ENCODE results near the gene CACNA2D3.

Gene CACNA2D3

GRCh38 chr3:54985856-54986255 is 863.5 kb downstream of the CACNA2D3 start:
- no peak for FAIRE-seq

GRCh38 chr3:54986294-54986693 is 863.9 kb downstream of the CACNA2D3 start:
- FAIRE-seq (no peak), DNase-seq (ENCODE audit: low spot score) (no peak)

More at GRCh38 chr3:54985856-54986255, 863.5 kb downstream of the CACNA2D3 start:
- no peak for DNase-seq (ENCODE audit: low spot score)

GRCh38 chr3:54987719-54988118 is 865.4 kb downstream of the CACNA2D3 start:
- no peak for DNase-seq (ENCODE audit: low spot score)
- no peak for FAIRE-seq

- DNase-seq (ENCODE audit: low spot score): no peak
- FAIRE-seq: no peak
These were observed 866.0 kb downstream of the CACNA2D3 start for GRCh38 chr3:54988302-54988837.

GRCh38 chr3:54988838-54989630 is 866.7 kb downstream of the CACNA2D3 start:
- no peak for FAIRE-seq
- DNase-seq (ENCODE audit: low spot score): peak; percentile 22

GRCh38 chr3:54994111-54994513 is 871.8 kb downstream of the CACNA2D3 start:
- peak; percentile 40 for FAIRE-seq
- DNase-seq (ENCODE audit: low spot score): no peak

DNA sequence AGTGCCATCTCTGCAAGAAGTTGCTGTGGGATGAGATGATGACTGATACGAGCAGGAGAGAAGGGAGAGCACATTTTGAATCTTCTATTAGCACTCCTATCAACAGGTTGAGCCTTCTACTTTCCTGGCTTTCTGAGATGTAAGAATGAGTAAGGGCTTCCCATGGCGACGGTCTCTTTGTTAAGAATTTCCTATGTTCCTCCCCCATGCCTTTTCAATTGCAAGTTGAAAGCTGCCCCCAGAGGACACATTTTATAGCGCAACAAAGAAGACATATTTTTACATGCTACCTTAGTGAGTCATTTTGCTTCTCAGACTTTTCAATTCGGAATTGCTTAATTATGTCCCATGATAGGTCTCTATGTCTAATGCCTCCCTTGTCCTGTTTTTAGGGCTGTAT is 876.8 kb downstream of the CACNA2D3 start:
- FAIRE-seq (no peak), DNase-seq (ENCODE audit: low spot score) (peak; percentile 63)

GRCh38 chr3:54999811-55000210 is 877.5 kb downstream of the CACNA2D3 start:
- DNase-seq (ENCODE audit: low spot score) (no peak), FAIRE-seq (no peak)

DNA sequence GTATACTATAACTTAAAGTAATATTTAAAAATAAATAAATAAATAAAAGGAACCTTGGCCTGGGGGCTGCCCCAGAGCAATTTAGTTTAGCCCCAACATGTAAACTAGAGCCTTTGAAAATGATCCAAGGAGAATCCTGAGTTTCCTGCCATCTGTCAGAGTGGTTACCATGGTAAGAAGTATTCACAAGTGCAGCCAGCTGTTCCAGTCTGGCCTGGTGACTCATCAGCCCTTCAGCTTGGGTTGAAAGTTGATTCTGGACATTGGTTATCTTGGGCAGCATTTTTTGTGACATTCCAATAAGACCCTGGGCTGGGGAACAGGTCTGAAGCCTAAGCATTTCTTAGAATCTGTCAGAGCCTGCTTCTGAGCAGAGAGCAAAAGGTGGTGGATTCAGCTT is 878.2 kb downstream of the CACNA2D3 start:
- DNase-seq (ENCODE audit: low spot score) (peak; percentile 79), FAIRE-seq (no peak)

GRCh38 chr3:55000953-55001352 is 878.6 kb downstream of the CACNA2D3 start:
- no peak for FAIRE-seq
- DNase-seq (ENCODE audit: low spot score): no peak

DNA sequence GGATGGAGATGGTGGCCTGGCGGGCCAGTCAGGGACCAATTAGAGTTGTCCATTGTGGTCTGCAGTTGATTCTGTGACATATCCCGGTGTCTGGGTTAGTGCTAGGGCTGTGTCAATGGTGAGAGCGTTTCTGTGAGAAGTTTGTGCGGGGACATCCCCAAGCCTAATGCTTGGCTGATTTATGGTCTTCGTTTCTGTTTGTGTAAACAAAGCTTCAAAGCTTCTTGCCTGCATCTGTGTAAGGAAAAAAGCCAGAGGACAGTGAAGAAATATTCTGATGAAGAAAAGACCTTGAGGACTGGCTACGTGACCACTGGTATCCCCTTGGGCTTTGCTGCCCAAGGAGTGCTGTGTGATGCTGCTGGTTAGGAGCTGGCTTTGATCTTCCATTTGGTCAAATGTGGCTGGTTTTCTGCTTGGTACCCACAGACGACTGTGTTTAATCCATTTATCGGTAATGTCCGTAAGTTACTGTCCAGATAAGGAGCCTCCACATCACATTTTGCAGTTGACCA is 880.1 kb downstream of the CACNA2D3 start:
- no peak for DNase-seq (ENCODE audit: low spot score)
- FAIRE-seq: no peak

- no peak for FAIRE-seq
These were observed 883.9 kb downstream of the CACNA2D3 start for GRCh38 chr3:55006244-55006676.

GRCh38 chr3:55007971-55008370 is 885.6 kb downstream of the CACNA2D3 start:
- DNase-seq (ENCODE audit: low spot score): no peak
- FAIRE-seq: peak; percentile 35

More at GRCh38 chr3:55006244-55006676, 883.9 kb downstream of the CACNA2D3 start:
- no peak for DNase-seq (ENCODE audit: low spot score)

DNA sequence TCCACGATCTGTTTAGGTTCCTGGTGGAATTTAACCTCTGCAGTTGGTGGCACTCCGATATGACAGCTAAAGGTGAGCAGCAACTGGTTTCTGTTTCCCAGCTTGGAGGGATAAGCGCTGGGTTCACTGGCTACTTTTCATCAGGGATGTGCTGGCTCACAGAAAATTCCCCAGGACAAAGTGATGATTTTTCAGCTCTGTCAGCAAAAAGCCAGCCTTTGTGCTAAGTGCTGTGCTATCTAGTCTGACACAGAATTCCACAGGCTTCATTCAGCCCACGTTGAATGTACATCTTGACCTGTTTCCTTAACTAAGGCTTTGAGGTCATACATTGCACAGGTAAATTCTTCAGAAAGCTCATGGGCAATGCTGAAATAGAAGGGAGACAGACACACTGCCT is 887.0 kb downstream of the CACNA2D3 start:
- DNase-seq (ENCODE audit: low spot score): no peak
- FAIRE-seq: no peak

GRCh38 chr3:55012091-55012490 is 889.7 kb downstream of the CACNA2D3 start:
- FAIRE-seq: no peak
- DNase-seq (ENCODE audit: low spot score): no peak

- DNase-seq (ENCODE audit: low spot score): no peak
- FAIRE-seq: no peak
These were observed 891.0 kb downstream of the CACNA2D3 start for GRCh38 chr3:55013145-55013925.

DNA sequence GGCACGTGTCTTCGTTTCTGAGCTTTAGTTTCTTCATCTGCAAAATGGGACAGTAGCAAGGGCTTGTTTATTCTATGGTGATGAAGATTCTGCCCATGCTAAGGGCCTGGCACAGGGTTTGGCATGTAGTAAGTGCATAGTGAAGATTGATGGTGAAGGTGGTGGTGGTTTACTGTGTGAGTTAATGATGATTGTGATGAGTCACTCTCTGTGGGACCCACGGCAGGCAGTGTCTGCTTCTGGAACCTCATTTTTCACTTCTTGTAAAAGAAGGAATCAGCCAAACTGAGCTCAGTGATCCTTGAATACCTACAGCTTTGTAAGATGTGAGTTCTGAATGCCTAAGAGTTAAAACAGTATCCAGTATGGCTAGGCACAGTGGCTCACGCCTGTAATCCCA is 891.7 kb downstream of the CACNA2D3 start:
- no peak for DNase-seq (ENCODE audit: low spot score)
- no peak for FAIRE-seq

DNA sequence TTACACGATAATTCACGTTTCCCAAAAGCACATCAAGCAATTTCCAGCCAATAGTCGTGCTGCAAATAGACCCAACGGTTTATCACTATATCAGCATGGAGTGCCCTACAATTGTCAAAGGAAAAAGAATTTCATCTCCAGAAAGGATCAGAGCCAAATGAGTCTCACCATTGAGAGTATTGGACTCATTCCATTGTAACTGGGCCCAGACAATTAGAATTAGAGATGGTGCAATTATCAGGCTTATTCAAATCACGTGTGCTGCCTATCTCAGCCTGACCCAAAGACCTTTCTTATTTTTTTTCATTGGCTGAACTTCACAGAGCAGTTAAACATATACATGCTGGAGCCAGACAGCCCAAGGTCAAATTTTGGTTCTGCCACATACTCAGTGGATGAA is 892.6 kb downstream of the CACNA2D3 start:
- FAIRE-seq: no peak
- no peak for DNase-seq (ENCODE audit: low spot score)

DNA sequence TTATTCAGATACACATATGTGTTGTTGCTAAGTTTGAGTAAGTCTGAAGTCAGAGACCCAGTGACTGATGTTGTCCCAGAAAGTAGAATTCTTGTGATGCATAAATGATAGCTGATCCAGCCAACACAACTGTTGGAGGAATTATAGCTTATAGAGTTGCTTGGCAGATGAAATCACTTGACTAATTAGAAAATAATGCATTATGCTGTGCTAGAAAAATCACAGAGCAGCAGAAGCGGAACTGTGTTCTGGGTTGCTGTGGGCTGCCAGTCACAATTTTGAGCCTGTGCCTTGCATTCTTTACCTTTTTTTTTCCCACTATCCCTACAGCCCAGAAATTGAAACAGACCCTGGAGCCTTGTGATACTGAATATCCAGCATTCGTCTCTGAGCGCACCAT is 895.5 kb downstream of the CACNA2D3 start:
- no peak for FAIRE-seq
- DNase-seq (ENCODE audit: low spot score): no peak

DNA sequence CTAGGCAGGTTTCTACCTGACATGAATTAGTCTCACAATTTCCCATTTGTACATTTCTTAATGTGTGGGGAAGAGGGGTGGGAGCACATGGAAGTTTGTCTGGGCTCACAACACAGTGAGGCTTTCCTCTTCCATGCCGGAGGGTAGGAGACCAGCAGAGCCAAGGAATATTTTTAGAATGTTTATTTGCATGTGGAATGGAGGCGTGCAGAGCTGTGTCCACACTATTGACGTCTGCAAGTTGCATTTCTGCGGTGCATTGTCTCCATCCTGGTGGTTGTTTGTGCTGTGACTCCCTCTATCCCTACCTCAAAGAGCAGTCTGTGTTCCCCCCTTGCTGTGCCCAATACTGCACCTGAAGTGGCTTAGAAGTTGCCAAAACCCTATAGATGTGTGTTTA is 908.6 kb downstream of the CACNA2D3 start:
- FAIRE-seq: no peak
- no peak for DNase-seq (ENCODE audit: low spot score)

DNA sequence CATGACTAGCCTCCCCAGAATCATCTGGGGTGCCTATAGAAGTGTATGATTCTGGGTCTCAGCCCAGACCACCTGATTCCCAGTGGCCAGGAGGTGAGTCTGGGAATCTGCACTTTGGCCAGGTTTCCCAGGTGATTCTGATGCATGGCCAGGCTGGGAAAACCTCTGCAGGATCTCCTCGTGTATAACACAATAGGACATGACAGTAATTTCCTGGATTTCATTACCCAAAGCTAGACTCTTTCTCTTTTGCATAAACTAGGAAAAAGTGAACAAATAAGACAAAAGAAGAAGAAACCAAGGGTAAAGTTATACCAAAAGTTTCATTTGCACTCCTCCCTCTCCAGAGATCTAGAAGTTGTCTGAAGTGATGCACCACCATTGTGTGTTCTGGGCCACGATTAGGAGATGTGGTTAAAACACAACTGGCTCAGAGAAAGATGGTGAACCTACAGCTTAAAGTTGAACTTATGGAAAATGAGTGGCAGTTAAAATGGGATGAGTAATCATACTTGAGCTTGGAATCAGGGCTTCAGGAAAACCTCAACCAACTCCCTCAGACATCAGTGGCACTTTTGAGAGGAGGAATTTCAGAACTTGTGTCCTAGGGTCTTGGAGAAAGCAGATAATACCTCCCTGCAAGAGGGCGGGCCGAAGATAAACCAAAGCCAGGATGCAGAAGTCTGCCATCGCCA is 914.7 kb downstream of the CACNA2D3 start:
- DNase-seq (ENCODE audit: low spot score): no peak
- no peak for FAIRE-seq
